Activated CD8-positive, alpha-beta memory T cell treated with anti-CD3 and anti-CD28 coated beads for 24 hours (primary cell): ENCODE data around the gene CCT7.

Experiments
- DNase-seq: peaks from one replicate; pipeline ENCODE4 v3.0.0-alpha.2; 2020

The CCT7 gene

GRCh38 chr2:73227086-73227485, 7.0 kb upstream of the CCT7 start:
- no peak for DNase-seq

GRCh38 chr2:73228631-73229030, 5.5 kb upstream of the CCT7 start:
- DNase-seq: no peak

GRCh38 chr2:73232403-73233153, 1.5 kb upstream of the CCT7 start:
- peak; percentile 76 for DNase-seq

GRCh38 chr2:73233154-73233931, 765 bp upstream of the CCT7 start, which contains the start of gene PRADC1:
TSS of gene PRADC1 (minus strand) at chr2:73233239. CDS start at chr2:73233160, 79 bp downstream.
- DNase-seq: peak; percentile 93

- no peak for DNase-seq
These were observed 1.4 kb downstream of the CCT7 start for GRCh38 chr2:73235315-73236028.

GRCh38 chr2:73237168-73237567, 3.1 kb downstream of the CCT7 start:
- DNase-seq: no peak

GRCh38 chr2:73238149-73238548, 4.0 kb downstream of the CCT7 start:
- DNase-seq: no peak

GRCh38 chr2:73238976-73239375, 4.9 kb downstream of the CCT7 start:
- DNase-seq: no peak

- DNase-seq: no peak
These were observed 5.7 kb downstream of the CCT7 start for GRCh38 chr2:73239776-73240175.

- DNase-seq: no peak
These were observed 9.9 kb downstream of the CCT7 start for GRCh38 chr2:73243884-73244570.

GRCh38 chr2:73244580-73244979, 10.5 kb downstream of the CCT7 start:
- DNase-seq: no peak

- no peak for DNase-seq
These were observed 12.7 kb downstream of the CCT7 start for GRCh38 chr2:73246850-73247249.

GRCh38 chr2:73249636-73250035, 15.5 kb downstream of the CCT7 start:
- no peak for DNase-seq

GRCh38 chr2:73250872-73251846, 17.1 kb downstream of the CCT7 start:
- no peak for DNase-seq

- no peak for DNase-seq
These were observed 18.3 kb downstream of the CCT7 start for GRCh38 chr2:73252238-73253027.

GRCh38 chr2:73253400-73253799, 19.3 kb downstream of the CCT7 start:
- no peak for DNase-seq

GRCh38 chr2:73253901-73254300, 19.8 kb downstream of the CCT7 start:
- DNase-seq: peak; percentile 56

GRCh38 chr2:73254343-73255006, 20.4 kb downstream of the CCT7 start:
- DNase-seq: no peak

GRCh38 chr2:73255007-73255644, 21.0 kb downstream of the CCT7 start:
- DNase-seq: no peak
